HS-5 (cell line): Measurements from ENCODE around the gene RAPGEF4.

Experiments used
- DNase-seq: peaks from one replicate; pipeline ENCODE4 v3.0.0-alpha.2; 2012; ENCODE audit warnings: low read depth

RAPGEF4 gene

DNA sequence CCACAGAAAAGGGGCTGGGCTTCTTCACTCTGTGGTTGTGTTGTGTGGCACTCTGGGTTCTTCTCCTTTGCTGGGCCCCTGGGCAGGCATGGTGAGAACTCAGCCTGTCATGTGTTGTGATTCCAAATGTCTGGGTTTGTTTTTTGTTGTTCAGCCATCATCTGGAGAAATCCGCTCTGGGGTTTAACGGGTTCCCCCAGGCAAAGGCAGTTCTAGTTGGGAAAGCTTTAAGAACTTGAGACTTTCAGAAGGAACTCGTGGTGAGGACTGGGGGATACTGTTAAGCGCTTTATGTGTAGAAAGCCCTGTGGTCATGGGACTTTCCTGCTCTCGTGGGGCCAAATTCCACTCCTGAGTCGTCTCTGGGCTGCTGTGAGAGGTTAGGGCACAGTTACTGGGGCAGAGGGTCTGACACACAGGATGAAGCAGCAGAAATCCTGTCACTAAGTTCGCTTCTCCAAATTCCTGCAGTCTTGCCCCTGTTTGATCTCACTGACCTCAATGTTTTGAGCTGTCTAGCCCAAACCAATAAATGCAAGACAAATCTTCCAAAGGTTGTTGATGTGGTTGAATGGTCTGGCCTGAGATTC lies 87.7 kb downstream of the RAPGEF4 start:
- DNase-seq = no peak

DNA sequence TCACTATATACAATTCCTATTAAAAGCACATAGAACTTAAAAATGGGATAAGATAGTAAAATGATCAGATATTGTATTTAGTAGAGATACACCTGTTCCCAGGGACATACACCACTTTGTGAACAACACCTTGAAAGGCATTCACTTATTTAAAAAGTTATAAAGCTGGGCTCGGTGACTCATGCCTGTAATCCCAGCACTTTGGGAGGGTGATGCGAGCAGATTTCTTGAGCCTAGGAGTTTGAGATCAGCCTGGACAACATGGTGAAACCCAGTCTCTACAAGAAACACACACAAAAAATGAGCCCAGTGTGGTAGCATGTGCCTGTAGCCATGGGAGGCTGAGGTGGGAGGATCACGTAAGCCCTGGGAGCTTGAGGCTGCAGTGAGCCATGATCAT lies 90.9 kb downstream of the RAPGEF4 start:
- no peak for DNase-seq

- peak; percentile 87 for DNase-seq
These were observed 93.6 kb downstream of the RAPGEF4 start for GRCh38 chr2:172829229-172829628.

- no peak for DNase-seq
These were observed 94.8 kb downstream of the RAPGEF4 start for GRCh38 chr2:172830482-172830881.

- peak; percentile 44 for DNase-seq
These were observed 98.3 kb downstream of the RAPGEF4 start for GRCh38 chr2:172833898-172834297.

- DNase-seq = no peak
These were observed 99.2 kb downstream of the RAPGEF4 start for GRCh38 chr2:172834881-172835280.

DNA sequence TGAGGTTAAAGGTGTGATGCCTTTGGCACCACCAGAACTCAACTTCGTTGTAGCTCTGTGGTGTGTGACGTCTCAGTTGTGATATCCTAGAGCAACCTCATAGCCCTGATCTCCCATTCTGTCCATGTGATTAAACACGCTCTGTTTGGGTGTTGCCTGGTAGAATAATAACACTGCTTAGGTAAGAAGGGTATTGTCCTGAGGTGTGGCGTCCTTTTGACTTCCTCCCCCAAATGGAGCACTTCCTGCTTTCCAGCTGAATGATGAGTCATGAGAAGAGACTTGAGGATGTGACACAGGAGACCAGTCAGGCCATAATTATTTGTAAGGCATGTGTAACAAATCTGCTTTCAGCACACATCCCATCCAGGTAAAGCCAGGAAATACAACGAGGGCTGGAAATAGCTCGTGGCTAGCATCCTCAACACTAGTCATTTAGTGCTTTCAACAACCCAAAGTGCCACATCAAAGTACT lies 100.7 kb downstream of the RAPGEF4 start:
- peak; percentile 86 for DNase-seq

- DNase-seq = no peak
These were observed 101.2 kb downstream of the RAPGEF4 start for GRCh38 chr2:172836827-172837226.

GRCh38 chr2:172839446-172839845 lies 103.8 kb downstream of the RAPGEF4 start:
- no peak for DNase-seq

DNA sequence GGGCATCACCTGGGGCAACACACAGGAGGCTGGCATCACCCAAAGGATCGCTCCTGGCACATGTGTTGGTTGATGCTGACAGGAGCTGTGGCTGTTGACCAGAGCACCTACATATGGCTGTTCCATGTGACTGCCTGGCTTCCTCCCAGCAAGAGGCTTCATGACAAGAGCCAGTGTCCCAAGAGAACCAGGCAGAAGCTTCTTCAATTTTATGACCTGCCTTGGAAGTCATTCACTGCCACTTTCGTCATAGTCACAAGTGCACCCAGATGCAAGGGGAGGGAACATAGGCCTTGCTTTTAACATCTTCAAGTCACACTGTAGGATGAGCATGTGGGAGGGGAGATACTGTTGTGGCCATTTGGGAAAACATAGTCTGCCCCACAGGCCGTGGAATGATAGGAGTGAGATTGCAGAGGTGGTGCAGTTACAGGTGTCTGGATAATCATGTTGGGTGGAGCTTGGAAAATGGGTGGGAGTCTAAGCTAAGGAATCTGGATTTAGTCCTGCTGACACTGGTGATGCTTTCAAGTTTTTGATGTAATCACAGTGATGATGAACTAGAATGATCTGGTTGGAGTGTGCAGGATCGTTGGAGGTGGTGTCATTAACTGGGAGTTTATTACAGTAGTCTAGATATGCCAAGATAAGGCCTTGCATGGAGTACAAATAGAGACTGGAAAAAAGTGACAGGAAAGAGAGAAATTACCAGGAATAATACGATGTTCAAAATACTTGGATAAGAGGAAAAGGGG lies 107.0 kb downstream of the RAPGEF4 start:
- no peak for DNase-seq

GRCh38 chr2:172843266-172843582 lies 107.6 kb downstream of the RAPGEF4 start:
- DNase-seq = no peak

GRCh38 chr2:172843902-172844715 lies 108.5 kb downstream of the RAPGEF4 start:
- DNase-seq = no peak

DNA sequence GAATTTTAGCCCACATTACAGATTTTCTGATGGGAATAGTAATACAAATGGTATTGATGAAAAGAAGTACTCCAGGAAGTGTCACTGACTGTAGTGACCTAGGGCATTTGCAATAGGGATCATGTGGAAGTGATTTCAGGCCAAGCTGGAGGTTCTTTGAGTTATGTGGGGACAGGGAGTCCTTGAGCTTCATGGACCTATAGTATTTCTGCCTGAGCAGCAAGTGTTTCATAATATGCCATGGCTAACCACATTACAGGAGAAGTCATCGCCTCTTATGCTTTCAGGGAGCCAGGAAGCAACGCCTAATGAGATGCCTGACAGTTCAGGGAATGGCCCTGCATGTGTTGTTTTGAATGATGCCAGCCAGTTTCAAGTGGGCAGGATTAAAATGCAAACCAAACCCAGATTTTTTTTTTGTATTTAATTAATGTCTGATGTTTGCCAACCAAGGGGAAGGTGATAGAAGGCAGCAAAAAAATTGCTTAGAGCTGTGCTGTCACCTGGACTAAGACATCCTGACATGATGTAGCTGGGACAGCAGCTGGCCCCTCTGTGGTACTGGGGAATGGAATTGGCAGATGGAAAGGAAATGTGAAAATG lies 109.5 kb downstream of the RAPGEF4 start:
- no peak for DNase-seq

DNA sequence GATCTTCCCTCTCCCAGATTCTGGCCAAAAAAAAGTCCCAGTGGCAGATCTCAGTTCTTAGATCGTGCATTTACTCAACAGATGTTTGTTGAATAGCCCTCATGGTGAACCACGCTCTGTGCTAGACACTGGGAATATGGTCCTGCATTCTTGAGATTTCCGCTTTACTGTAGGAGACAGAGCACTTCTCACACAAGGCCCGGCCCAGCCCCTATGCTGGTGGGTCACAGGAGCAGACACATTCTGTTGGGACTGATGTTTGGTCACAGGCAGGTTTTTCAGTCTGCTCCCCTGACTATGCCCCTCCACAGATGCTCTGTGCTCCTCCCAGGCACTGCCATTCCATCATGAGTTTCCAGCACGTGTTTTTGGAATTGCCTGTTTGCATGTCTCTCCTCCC lies 110.9 kb downstream of the RAPGEF4 start:
- DNase-seq = no peak

GRCh38 chr2:172847188-172847587 lies 111.5 kb downstream of the RAPGEF4 start:
- DNase-seq = no peak

GRCh38 chr2:172848519-172848918 lies 112.9 kb downstream of the RAPGEF4 start:
- DNase-seq = no peak

GRCh38 chr2:172849519-172850217 lies 114.0 kb downstream of the RAPGEF4 start:
- DNase-seq = no peak

GRCh38 chr2:172855588-172855987 lies 119.9 kb downstream of the RAPGEF4 start:
- DNase-seq = no peak

- DNase-seq = no peak
These were observed 121.0 kb downstream of the RAPGEF4 start for GRCh38 chr2:172856606-172857005.

DNA sequence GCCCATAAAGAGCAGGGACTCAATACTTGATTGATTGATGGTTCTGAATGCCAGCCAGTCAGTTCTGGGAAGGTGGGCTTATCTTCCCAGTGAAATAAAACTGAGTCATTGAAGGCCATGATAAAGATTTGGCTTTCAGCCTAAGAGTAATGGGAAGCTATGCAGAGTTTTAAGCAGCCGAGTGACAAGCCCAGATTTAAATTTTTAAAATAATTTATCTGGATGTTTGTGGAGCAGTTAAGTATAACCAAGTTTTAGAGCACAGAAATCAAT lies 122.8 kb downstream of the RAPGEF4 start:
- no peak for DNase-seq

GRCh38 chr2:172859581-172860335 lies 124.1 kb downstream of the RAPGEF4 start:
- no peak for DNase-seq

DNA sequence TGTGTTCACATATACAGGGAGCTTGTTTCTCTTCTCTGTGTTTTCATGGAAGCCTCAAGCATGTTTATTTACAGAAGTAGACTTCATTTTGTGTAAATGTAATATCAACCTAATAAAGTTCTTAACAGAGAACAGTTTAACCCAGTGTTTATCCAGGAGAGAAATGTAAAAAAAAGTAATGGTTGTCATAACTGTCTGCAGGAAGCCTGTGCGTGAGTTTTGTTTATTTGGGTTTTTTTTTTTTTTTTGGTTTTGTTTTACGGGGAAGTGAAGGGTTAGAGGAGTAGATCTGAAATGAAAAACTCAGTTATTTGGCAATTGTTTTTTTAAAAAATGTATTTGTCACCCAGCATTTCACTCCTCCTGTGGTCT lies 124.7 kb downstream of the RAPGEF4 start:
- no peak for DNase-seq
